22Rv1 (cell line): Measurements from ENCODE around the gene FRY.

Experiments used
- CTCF ChIP-seq: fragments of 450-650 bp; IDR thresholded peaks from 2 replicates; pipeline ENCODE4 v1.5.1; 2017; ENCODE audit warnings: mild to moderate bottlenecking
- ZFX ChIP-seq: fragments of 450-650 bp; IDR thresholded peaks from 2 replicates; pipeline ENCODE4 v1.6.1; 2017; ENCODE audit warnings: antibody characterized with exemption, borderline replicate concordance

- TF ChIP-seq CTCF (no peak), ZFX (no peak)
Observed at GRCh38 chr13:32022311-32022710, 9.3 kb upstream of the FRY start.
